Left ventricle myocardium inferior (tissue), 1 donor: ENCODE measurements around the gene ANAPC2. TPM values are rescaled to one million over a fixed set of nuclear protein-coding genes. Genes with fewer than 3 reads are reported as not detected.

Experiments used
- DNase-seq: peaks from one replicate; pipeline ENCODE4 v3.0.0-alpha.2; 2020
- H3K27ac ChIP-seq: fragments of 200-600 bp; replicated peaks from 2 replicates; pipeline ENCODE4 v1.8.0; 2021
- H3K27me3 ChIP-seq: fragments of 200-600 bp; 2 replicates; pipeline ENCODE4 v1.8.0; 2021; ENCODE audit warnings: low read depth
- H3K36me3 ChIP-seq: fragments of 200-600 bp; 2 replicates; pipeline ENCODE4 v1.8.0; 2021
- H3K4me1 ChIP-seq: fragments of 200-600 bp; 2 replicates; pipeline ENCODE4 v1.8.0; 2021
- H3K4me3 ChIP-seq: fragments of 200-600 bp; 2 replicates; pipeline ENCODE4 v1.8.0; 2021; ENCODE audit warnings: mild to moderate bottlenecking, moderate library complexity
- H3K9me3 ChIP-seq: fragments of 200-600 bp; replicated peaks from 2 replicates; pipeline ENCODE4 v1.8.0; 2021
- CTCF ChIP-seq: fragments of 200-600 bp; IDR thresholded peaks from 2 replicates; pipeline ENCODE4 v1.8.0; 2021; ENCODE audit warnings: antibody characterized with exemption, mild to moderate bottlenecking, borderline replicate concordance
- intact Hi-C: fragments of 100-400 bp; cut with micrococcal nuclease; formaldehyde crosslinking; loops from one replicate; pipeline ENCODE4 v1.11.0; 2022
- total RNA-seq: library from RNA; stranded (reverse); fragmentation: NEBNext Ultra II Directional; extraction: Animal tissue kit (Norgen Biotek cat#: 25700); gene quantifications from one replicate; pipeline ENCODE4 v1.2.1, GENCODE V29; 2021
- donor health status: DM: no; HTN: yes; CAD: no; lungs with severe emphysema.

Gene ANAPC2
- total RNA-seq, 1 donor from 2014 or later = 34.7 TPM

- DNase-seq = no peak
- intact Hi-C loops = no loop called here
- Histone ChIP-seq H3K27me3 (peaks cover 72% of the 10 kb centered on the region), H3K27ac (no peak overlapping the region), H3K4me1 (no peaks in the 10 kb centered on the region), H3K36me3 (no peaks in the 10 kb centered on the region), H3K4me3 (no peak overlapping the region), H3K9me3 (no peaks in the 10 kb centered on the region)
- TF ChIP-seq CTCF = no peak
Observed at GRCh38 chr9:137147091-137147792, 41.1 kb downstream of the ANAPC2 start.

- Histone ChIP-seq H3K4me1 (no peaks in the 10 kb centered on the region), H3K27ac (no peak overlapping the region), H3K4me3 (no peak overlapping the region), H3K36me3 (no peaks in the 10 kb centered on the region), H3K27me3 (peaks cover 79% of the 10 kb centered on the region), H3K9me3 (no peaks in the 10 kb centered on the region)
- intact Hi-C loops = no loop called here
- no peak for TF ChIP-seq CTCF
- no peak for DNase-seq
Observed at GRCh38 chr9:137146527-137146918, 41.8 kb downstream of the ANAPC2 start.

- H3K9me3 ChIP-seq = no peaks in the 10 kb centered on the region
- no peaks in the 10 kb centered on the region for H3K4me1 ChIP-seq
- intact Hi-C loops = no loop called here
- TF ChIP-seq CTCF = no peak
- DNase-seq = no peak
- no peak overlapping the region for H3K4me3 ChIP-seq
- no peak overlapping the region for H3K27ac ChIP-seq
- H3K36me3 ChIP-seq = no peaks in the 10 kb centered on the region
- H3K27me3 ChIP-seq = peaks cover 85% of the 10 kb centered on the region
Observed at GRCh38 chr9:137145731-137146526, 42.4 kb downstream of the ANAPC2 start.

- DNase-seq = no peak
- peaks cover 6% of the 10 kb centered on the region for H3K4me1 ChIP-seq
- H3K27ac ChIP-seq = no peak overlapping the region
- H3K9me3 ChIP-seq = no peaks in the 10 kb centered on the region
- no peak for TF ChIP-seq CTCF
- peaks cover 92% of the 10 kb centered on the region for H3K27me3 ChIP-seq
- intact Hi-C loops = no loop called here
- no peak overlapping the region for H3K4me3 ChIP-seq
- H3K36me3 ChIP-seq = no peaks in the 10 kb centered on the region
Observed at GRCh38 chr9:137143459-137143858, 44.9 kb downstream of the ANAPC2 start.

GRCh38 chr9:137141976-137142936, 46.1 kb downstream of the ANAPC2 start:
- peaks cover 92% of the 10 kb centered on the region for H3K27me3 ChIP-seq
- no peak overlapping the region for H3K4me3 ChIP-seq
- H3K27ac ChIP-seq = no peak overlapping the region
- H3K9me3 ChIP-seq = no peaks in the 10 kb centered on the region
- H3K4me1 ChIP-seq = peaks cover 10% of the 10 kb centered on the region
- intact Hi-C loops = no loop called here
- no peak for TF ChIP-seq CTCF
- DNase-seq = no peak
- no peaks in the 10 kb centered on the region for H3K36me3 ChIP-seq
